ENCODE measurements around the gene CCN5. TPM values are rescaled to one million over a fixed set of nuclear protein-coding genes. Genes with fewer than 3 reads are reported as not detected.

The CCN5 gene
- total RNA-seq, 2 experiments from 2014 or later: not detected

- H3K9me3 ChIP-seq (ENCODE audit: low read length): no peaks in the 10 kb centered on the region
- no peaks in the 10 kb centered on the region for H4K20me1 ChIP-seq (ENCODE audit: insufficient read depth, low read length)
- no peaks in the 10 kb centered on the region for H3K36me3 ChIP-seq (ENCODE audit: insufficient read depth, low read length)
- no peaks in the 10 kb centered on the region for H3K79me2 ChIP-seq (ENCODE audit: insufficient read depth, low read depth, low read length)
- H2AFZ ChIP-seq (ENCODE audit: low read length): no peak overlapping the region
- TF ChIP-seq EZH2phosphoT487 (IDR thresholded peaks at IDR 0.05; ENCODE audit: borderline replicate concordance, low read depth, low read length): no peak
- no peak for TF ChIP-seq CTCF (conservative IDR thresholded peaks at IDR 0.05; ENCODE audit: low read length)
- no TSS peak for BruUV-seq (replicated peaks)
- no peak overlapping the region for H3K27ac ChIP-seq (ENCODE audit: low read depth, low read length, poor library complexity, severe bottlenecking)
- H3K4me1 ChIP-seq (ENCODE audit: insufficient read depth, low read length, poor library complexity, severe bottlenecking): no peaks in the 10 kb centered on the region
- POLR2A ChIA-PET: no interaction called here
- H3K9me2 ChIP-seq (ENCODE audit: insufficient read depth, low read length): no peaks in the 10 kb centered on the region
- CTCF ChIA-PET (ENCODE audit: unreplicated experiment): no interaction called here
- intact Hi-C loops (cut with micrococcal nuclease; ENCODE audit: unreplicated experiment): no loop called here
- H3K4me2 ChIP-seq (ENCODE audit: low read length): no peak overlapping the region
- DNase-seq (ENCODE audit: low spot score): no peak
- H3K4me3 ChIP-seq (ENCODE audit: low read depth, low read length, poor library complexity, severe bottlenecking): no peak overlapping the region
Measured at GRCh38 chr20:44719841-44720240, 4.7 kb downstream of the CCN5 start.

GRCh38 chr20:44720621-44720996, 5.4 kb downstream of the CCN5 start:
- ChIA-PET POLR2A (interaction anchor here (0.7 kb wide), 1 partner anchor 30 kb away, joined by 5 read pairs; no protein-coding TSS in a partner anchor), CTCF (ENCODE audit: unreplicated experiment) (no interaction called here)
- Histone ChIP-seq H3K4me2 (ENCODE audit: low read length) (no peak overlapping the region), H3K36me3 (ENCODE audit: insufficient read depth, low read length) (no peaks in the 10 kb centered on the region), H3K79me2 (ENCODE audit: insufficient read depth, low read depth, low read length) (no peaks in the 10 kb centered on the region), H3K27ac (ENCODE audit: low read depth, low read length, poor library complexity, severe bottlenecking) (no peak overlapping the region), H3K4me1 (ENCODE audit: insufficient read depth, low read length, poor library complexity, severe bottlenecking) (no peaks in the 10 kb centered on the region), H3K4me3 (ENCODE audit: low read depth, low read length, poor library complexity, severe bottlenecking) (no peak overlapping the region), H3K9me2 (ENCODE audit: insufficient read depth, low read length) (no peaks in the 10 kb centered on the region), H3K9me3 (ENCODE audit: low read length) (no peaks in the 10 kb centered on the region), H2AFZ (ENCODE audit: low read length) (no peak overlapping the region), H4K20me1 (ENCODE audit: insufficient read depth, low read length) (no peaks in the 10 kb centered on the region)
- no peak for TF ChIP-seq EZH2phosphoT487 (IDR thresholded peaks at IDR 0.05; ENCODE audit: borderline replicate concordance, low read depth, low read length)
- no peak for TF ChIP-seq CTCF (conservative IDR thresholded peaks at IDR 0.05; ENCODE audit: low read length)
- no TSS peak for BruUV-seq (replicated peaks)
- intact Hi-C loops (cut with micrococcal nuclease; ENCODE audit: unreplicated experiment): no loop called here
- no peak for DNase-seq (ENCODE audit: low spot score)

- no peak for DNase-seq (ENCODE audit: low spot score)
- BruUV-seq (replicated peaks): no TSS peak
- no peak overlapping the region for H2AFZ ChIP-seq (ENCODE audit: low read length)
- no peak overlapping the region for H3K4me2 ChIP-seq (ENCODE audit: low read length)
- H3K27ac ChIP-seq (ENCODE audit: low read depth, low read length, poor library complexity, severe bottlenecking): no peak overlapping the region
- ChIA-PET POLR2A (interaction anchor here (0.6 to 0.7 kb wide), 2 partner anchors 31 to 401 kb away, joined by 3 to 5 read pairs; no protein-coding TSS in a partner anchor), CTCF (ENCODE audit: unreplicated experiment) (no interaction called here)
- no peaks in the 10 kb centered on the region for H3K9me2 ChIP-seq (ENCODE audit: insufficient read depth, low read length)
- H3K4me3 ChIP-seq (ENCODE audit: low read depth, low read length, poor library complexity, severe bottlenecking): no peak overlapping the region
- H3K36me3 ChIP-seq (ENCODE audit: insufficient read depth, low read length): no peaks in the 10 kb centered on the region
- TF ChIP-seq EZH2phosphoT487 (IDR thresholded peaks at IDR 0.05; ENCODE audit: borderline replicate concordance, low read depth, low read length) (no peak), CTCF (conservative IDR thresholded peaks at IDR 0.05; ENCODE audit: low read length) (no peak)
- intact Hi-C loops (cut with micrococcal nuclease; ENCODE audit: unreplicated experiment): no loop called here
- no peaks in the 10 kb centered on the region for H4K20me1 ChIP-seq (ENCODE audit: insufficient read depth, low read length)
- no peaks in the 10 kb centered on the region for H3K4me1 ChIP-seq (ENCODE audit: insufficient read depth, low read length, poor library complexity, severe bottlenecking)
- no peaks in the 10 kb centered on the region for H3K79me2 ChIP-seq (ENCODE audit: insufficient read depth, low read depth, low read length)
- no peaks in the 10 kb centered on the region for H3K9me3 ChIP-seq (ENCODE audit: low read length)
Measured at GRCh38 chr20:44720997-44721784, 6.0 kb downstream of the CCN5 start.
